Astrocyte of the cerebellum (primary cell): ENCODE measurements around the gene PIK3CD.

Experiments
- DNase-seq: peaks from one replicate; pipeline ENCODE4 v3.0.0-alpha.2; 2011; ENCODE audit warnings: low read depth
- H3K4me3 ChIP-seq: 2 replicates; pipeline ENCODE4 v1.5.1; 2011; ENCODE audit warnings: mild to moderate bottlenecking, low read depth, low read length, moderate library complexity
- in situ Hi-C: cut with HindIII; loops from 2 replicates; pipeline ENCODE4 v1.10.0; 2017; ENCODE audit warnings: low sequenced_read_pairs
- TF ChIP-seq, protein P1 (sequence below): IDR thresholded peaks from 2 replicates; pipeline ENCODE4 v1.5.1; 2012; ENCODE audit warnings: low read length, low read depth, moderate library complexity, mild to moderate bottlenecking; ENCODE audit errors: missing control alignments

The PIK3CD gene

GRCh38 chr1:9630331-9631111 is 21.0 kb upstream of the PIK3CD start:
- no peak overlapping the region for H3K4me3 ChIP-seq
- in situ Hi-C loops: loop anchor here (25.0 kb wide), 1 partner anchor 182 kb away; the partner anchor contains the start of gene CLSTN1
- no peak for DNase-seq
- TF ChIP-seq, protein P1, sequence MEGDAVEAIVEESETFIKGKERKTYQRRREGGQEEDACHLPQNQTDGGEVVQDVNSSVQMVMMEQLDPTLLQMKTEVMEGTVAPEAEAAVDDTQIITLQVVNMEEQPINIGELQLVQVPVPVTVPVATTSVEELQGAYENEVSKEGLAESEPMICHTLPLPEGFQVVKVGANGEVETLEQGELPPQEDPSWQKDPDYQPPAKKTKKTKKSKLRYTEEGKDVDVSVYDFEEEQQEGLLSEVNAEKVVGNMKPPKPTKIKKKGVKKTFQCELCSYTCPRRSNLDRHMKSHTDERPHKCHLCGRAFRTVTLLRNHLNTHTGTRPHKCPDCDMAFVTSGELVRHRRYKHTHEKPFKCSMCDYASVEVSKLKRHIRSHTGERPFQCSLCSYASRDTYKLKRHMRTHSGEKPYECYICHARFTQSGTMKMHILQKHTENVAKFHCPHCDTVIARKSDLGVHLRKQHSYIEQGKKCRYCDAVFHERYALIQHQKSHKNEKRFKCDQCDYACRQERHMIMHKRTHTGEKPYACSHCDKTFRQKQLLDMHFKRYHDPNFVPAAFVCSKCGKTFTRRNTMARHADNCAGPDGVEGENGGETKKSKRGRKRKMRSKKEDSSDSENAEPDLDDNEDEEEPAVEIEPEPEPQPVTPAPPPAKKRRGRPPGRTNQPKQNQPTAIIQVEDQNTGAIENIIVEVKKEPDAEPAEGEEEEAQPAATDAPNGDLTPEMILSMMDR: no peak

DNA sequence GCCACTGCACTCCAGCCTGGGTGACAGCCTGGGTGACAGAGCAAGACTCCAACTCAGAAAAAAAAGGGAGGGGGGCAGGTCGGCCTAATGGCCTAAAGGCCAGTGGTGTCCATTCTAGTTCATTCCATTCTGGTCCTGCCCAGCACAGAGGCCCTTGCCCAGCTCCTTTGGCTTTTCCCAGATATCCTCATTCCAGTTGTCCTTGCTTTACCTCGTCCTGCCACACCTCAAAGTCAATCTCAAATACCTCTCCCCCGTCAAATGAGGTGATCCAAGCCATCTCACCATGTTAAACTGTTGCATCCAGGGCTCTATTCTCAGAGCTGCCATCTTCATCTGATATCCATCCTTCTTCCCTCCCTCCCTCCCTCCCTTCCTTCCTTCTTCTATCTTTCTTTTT is 19.9 kb upstream of the PIK3CD start:
- TF ChIP-seq, protein P1: no peak

DNA sequence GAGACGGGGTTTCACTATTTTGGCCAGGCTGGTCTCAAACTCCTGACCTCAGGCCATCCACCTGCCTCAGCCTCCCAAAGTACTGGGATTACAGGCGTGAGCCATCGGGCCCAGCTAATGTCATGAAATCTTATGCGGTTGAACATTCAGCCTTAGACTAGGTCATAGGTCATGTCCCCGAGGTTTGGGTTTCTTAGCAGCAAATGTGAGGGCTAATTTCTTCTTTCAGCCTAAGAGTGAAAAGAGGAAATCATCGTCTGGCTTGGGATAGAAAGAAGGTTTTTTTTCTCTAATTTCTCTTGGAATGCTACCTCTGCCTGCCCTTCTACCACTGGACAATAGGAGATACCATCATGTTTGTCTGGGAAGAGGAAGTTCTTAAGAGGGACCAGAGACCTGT is 18.0 kb upstream of the PIK3CD start:
- TF ChIP-seq, protein P1: no peak
- no peak for DNase-seq
- in situ Hi-C loops: loop anchor here (25.0 kb wide), 1 partner anchor 179 kb away; the partner anchor contains the start of gene CLSTN1
- no peak overlapping the region for H3K4me3 ChIP-seq

More for the DNA sequence above, 19.9 kb upstream of the PIK3CD start:
- DNase-seq: no peak
- in situ Hi-C loops: loop anchor here (25.0 kb wide), 1 partner anchor 181 kb away; the partner anchor contains the start of gene CLSTN1
- H3K4me3 ChIP-seq: no peak overlapping the region

DNA sequence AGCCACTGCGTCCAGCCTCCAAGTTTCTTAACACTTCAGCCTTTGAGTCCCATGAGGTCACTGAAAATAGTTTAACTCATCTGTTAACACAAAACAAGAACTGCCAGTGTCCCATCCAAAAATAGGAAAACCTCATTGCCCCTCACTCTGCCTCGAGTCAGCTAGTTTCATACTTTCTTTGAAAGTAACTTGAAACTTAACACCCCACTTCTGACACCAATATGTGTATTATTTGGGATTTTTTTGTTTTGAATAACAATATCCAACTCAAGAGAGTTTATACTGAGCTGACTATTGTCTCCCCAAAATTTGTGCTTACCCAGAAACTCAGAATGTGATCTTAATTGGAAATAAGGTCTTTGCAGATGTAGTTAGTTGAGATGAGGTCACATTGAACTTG is 16.9 kb upstream of the PIK3CD start:
- in situ Hi-C loops: loop anchor here (25.0 kb wide), 1 partner anchor 178 kb away; the partner anchor contains the start of gene CLSTN1

GRCh38 chr1:9639227-9639626 is 12.3 kb upstream of the PIK3CD start:
- no peak for DNase-seq
- TF ChIP-seq, protein P1: no peak
- in situ Hi-C loops: loop anchor here (25.0 kb wide), 1 partner anchor 173 kb away; the partner anchor contains the start of gene CLSTN1

More for the DNA sequence above, 16.9 kb upstream of the PIK3CD start:
- TF ChIP-seq, protein P1: no peak
- no peak overlapping the region for H3K4me3 ChIP-seq
- no peak for DNase-seq

GRCh38 chr1:9643351-9644256 is 7.9 kb upstream of the PIK3CD start:
- DNase-seq: no peak
- in situ Hi-C loops: loop anchor here (25.0 kb wide), 1 partner anchor 169 kb away; the partner anchor contains the start of gene CLSTN1
- TF ChIP-seq, protein P1: no peak
- H3K4me3 ChIP-seq: no peak overlapping the region

More at GRCh38 chr1:9639227-9639626, 12.3 kb upstream of the PIK3CD start:
- no peak overlapping the region for H3K4me3 ChIP-seq
